Bronchial smooth muscle cell (primary cell): ENCODE data around the gene ARL4D. TPM values are rescaled to one million over a fixed set of nuclear protein-coding genes. Genes with fewer than 3 reads are reported as not detected.

Source experiments
- total RNA-seq: library from RNA; depleted of rRNA; stranded (reverse); fragments of >200 nt; gene quantifications from 2 replicates; pipeline ENCODE4 v1.2.1, GENCODE V29; 2014

The ARL4D gene, protein sequence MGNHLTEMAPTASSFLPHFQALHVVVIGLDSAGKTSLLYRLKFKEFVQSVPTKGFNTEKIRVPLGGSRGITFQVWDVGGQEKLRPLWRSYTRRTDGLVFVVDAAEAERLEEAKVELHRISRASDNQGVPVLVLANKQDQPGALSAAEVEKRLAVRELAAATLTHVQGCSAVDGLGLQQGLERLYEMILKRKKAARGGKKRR
- total RNA-seq = 14.5 and 14.9 TPM in 2 replicates

DNA sequence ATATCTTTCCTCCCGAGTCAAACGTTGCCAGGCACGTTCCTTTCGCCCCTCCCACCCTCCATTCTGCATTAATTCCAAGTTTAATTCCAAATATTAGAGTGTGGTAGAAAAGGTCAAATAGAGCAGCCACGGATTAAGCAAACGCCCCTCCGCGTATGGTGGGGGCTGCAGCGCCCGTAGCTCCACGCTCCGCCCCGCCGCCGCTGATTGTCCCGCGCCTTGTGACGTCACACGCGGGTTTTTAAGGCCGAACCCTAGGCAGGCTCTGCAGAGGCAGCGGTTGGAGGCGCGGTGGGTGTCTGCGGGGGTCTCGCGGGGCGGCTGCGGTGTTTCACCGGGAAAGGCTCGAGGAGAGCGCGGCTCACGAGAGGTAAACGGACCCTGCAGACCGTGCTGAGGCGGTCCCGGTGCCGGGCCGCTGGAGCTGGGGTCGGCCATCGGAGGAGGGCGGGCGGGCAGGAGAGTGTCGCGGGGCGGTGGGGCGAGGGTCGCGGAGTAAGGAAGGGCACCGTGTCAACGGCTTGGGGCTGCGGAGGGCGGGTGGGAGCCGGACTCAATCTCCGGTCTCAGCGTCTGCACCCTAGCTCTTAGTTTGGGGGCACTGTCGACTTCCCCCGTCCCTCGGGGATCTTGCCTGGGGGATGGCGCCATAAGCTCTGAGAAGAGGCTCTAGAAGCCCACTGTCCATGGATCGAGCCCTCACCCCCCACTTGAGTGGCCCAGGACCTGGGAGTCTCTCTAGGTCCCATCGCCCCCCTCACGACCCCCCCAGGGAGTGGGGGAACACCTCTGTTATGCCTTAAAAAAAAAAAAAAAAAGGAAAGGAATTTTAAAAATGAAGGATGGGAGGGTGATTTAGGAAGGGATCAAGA, at the start of gene ARL4D:
Gene ARL4D (plus strand): TSS at position 270 of the 872 bp plus-strand sequence. CDS start 740 bp downstream, outside the sequence.

Other genes with a start within 250 kb of the ARL4D start
- 72.9 and 100 TPM in 2 replicates for gene NBR1, start 227.8 kb upstream of the ARL4D start, total RNA-seq
- 0.77 and 0.95 TPM in 2 replicates for gene TMEM106A, start 187.1 kb upstream of the ARL4D start, total RNA-seq
- 0.16 TPM in 1 of 2 replicates, not detected in the other for gene CCDC200, start 170.4 kb upstream of the ARL4D start, total RNA-seq
- gene RNU2-1, start 165.0 kb upstream of the ARL4D start, total RNA-seq = not detected in 2 replicates
- gene DHX8, start 85.0 kb downstream of the ARL4D start, total RNA-seq = 34.6 and 34.8 TPM in 2 replicates
- gene ETV4, start 147.3 kb downstream of the ARL4D start, total RNA-seq = 0.17 and 0.63 TPM in 2 replicates